Measurements from ENCODE around the gene CCDC18.

DNA sequence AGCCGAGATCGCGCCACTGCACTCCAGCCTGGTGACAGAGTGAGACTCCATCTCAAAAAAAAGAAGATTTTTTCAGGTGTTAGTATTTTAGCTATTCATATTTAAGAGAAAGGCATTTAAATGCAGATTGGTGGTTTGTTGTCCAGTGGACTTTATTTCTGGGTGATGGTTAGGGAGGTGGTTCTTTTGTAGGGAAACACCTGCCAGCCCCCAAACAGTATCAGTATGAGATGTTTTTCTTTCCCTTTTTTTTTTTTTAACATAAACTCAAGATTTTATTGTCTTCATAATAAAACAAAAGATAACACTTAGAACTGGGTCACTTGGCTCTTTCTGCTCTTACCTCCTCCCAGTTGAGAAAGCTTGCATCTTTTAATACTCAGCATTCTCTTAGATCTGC is 9.9 kb downstream of the CCDC18 start:
- TF ChIP-seq, protein P1, sequence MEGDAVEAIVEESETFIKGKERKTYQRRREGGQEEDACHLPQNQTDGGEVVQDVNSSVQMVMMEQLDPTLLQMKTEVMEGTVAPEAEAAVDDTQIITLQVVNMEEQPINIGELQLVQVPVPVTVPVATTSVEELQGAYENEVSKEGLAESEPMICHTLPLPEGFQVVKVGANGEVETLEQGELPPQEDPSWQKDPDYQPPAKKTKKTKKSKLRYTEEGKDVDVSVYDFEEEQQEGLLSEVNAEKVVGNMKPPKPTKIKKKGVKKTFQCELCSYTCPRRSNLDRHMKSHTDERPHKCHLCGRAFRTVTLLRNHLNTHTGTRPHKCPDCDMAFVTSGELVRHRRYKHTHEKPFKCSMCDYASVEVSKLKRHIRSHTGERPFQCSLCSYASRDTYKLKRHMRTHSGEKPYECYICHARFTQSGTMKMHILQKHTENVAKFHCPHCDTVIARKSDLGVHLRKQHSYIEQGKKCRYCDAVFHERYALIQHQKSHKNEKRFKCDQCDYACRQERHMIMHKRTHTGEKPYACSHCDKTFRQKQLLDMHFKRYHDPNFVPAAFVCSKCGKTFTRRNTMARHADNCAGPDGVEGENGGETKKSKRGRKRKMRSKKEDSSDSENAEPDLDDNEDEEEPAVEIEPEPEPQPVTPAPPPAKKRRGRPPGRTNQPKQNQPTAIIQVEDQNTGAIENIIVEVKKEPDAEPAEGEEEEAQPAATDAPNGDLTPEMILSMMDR (conservative IDR thresholded peaks at IDR 0.05; ENCODE audit: low read length): no peak
- no peak for TF ChIP-seq EZH2phosphoT487 (IDR thresholded peaks at IDR 0.05; ENCODE audit: borderline replicate concordance)
